Measurements from ENCODE around the gene ITGA1.

ITGA1 gene

GRCh38 chr5:52759331-52759730 is 28.4 kb upstream of the ITGA1 start:
- DNase-seq (ENCODE audit: low read depth), result no peak
- H3K4me3 ChIP-seq (ENCODE audit: low read depth, low read length), result no peak overlapping the region
- TF ChIP-seq, protein P1, sequence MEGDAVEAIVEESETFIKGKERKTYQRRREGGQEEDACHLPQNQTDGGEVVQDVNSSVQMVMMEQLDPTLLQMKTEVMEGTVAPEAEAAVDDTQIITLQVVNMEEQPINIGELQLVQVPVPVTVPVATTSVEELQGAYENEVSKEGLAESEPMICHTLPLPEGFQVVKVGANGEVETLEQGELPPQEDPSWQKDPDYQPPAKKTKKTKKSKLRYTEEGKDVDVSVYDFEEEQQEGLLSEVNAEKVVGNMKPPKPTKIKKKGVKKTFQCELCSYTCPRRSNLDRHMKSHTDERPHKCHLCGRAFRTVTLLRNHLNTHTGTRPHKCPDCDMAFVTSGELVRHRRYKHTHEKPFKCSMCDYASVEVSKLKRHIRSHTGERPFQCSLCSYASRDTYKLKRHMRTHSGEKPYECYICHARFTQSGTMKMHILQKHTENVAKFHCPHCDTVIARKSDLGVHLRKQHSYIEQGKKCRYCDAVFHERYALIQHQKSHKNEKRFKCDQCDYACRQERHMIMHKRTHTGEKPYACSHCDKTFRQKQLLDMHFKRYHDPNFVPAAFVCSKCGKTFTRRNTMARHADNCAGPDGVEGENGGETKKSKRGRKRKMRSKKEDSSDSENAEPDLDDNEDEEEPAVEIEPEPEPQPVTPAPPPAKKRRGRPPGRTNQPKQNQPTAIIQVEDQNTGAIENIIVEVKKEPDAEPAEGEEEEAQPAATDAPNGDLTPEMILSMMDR (IDR thresholded peaks at IDR 0.05; ENCODE audit: insufficient read depth, low read depth, low read length, missing control alignments), result no peak

DNA sequence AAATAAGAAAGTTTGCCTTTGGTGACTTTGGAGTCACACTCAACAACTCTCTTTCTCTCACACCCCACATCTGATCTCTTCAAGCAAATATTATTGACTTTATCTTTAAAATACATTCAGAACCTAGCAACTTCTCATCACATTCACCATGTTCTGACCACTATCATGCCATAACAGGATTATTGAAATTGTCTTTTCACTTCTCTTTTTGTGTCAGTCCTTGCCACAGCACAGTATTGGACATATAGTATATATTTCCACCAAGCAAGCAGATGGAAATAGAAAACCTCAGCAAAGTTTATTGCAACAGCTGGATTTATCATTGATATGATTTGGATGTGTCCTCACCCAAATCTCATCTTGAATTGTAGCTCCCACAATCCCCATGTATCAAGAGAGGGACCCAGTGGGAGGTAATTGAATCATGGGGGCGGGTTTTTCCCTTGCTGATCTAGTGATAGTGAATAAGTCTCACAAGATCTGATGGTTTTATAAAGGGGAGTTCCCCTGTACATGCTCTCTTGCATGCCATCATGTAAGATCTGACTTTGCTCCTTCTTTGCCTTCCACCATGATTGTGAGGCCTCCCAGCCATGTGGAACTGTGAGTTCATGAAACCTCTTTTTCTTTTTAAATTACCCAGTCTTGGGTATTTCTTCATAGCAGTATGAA is 26.9 kb upstream of the ITGA1 start:
- no peak overlapping the region for H3K4me3 ChIP-seq (ENCODE audit: low read depth, low read length)
- TF ChIP-seq, protein P1 (IDR thresholded peaks at IDR 0.05; ENCODE audit: insufficient read depth, low read depth, low read length, missing control alignments), result no peak
- DNase-seq (ENCODE audit: low read depth), result no peak

- H3K4me3 ChIP-seq (ENCODE audit: low read depth, low read length), result no peak overlapping the region
- TF ChIP-seq, protein P1 (IDR thresholded peaks at IDR 0.05; ENCODE audit: insufficient read depth, low read depth, low read length, missing control alignments), result no peak
- DNase-seq (ENCODE audit: low read depth), result no peak
These were observed 20.4 kb upstream of the ITGA1 start for GRCh38 chr5:52767217-52767743.

DNA sequence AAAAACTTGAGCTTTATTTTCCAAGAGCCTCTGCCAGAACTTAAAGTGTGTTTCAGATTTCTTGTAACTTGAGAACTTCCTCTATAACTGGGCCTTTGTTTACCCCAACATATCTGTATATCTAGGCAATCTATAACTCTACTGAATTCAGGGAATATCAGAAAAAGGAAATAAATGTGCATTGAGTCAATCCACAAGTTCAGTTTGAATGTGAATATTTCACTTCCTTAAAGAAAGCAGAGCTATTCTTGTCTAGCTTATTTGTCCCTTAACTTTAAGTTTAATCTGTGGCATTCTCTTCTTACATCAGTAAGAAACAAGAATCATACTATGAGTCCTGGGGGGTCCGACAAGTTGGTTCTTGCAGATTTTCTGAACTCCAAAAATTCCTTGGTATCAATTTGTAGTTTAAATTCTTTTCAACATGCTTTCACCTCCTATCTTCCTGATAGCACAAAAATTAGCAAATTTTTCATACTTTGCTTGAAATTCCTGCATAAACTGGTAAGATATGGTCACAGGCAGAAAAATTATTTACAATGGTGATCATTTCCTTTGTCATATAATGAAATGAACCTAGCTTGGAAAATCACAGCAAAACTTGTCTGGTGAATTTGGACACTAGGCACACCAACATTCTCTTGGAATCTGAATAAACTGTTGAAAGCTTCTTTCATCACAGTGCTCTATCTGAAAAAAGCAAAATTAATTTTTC is 19.8 kb upstream of the ITGA1 start:
- TF ChIP-seq, protein P1 (IDR thresholded peaks at IDR 0.05; ENCODE audit: insufficient read depth, low read depth, low read length, missing control alignments), result no peak
- no peak overlapping the region for H3K4me3 ChIP-seq (ENCODE audit: low read depth, low read length)
- peak; percentile 29 for DNase-seq (ENCODE audit: low read depth)

- TF ChIP-seq, protein P1 (IDR thresholded peaks at IDR 0.05; ENCODE audit: insufficient read depth, low read depth, low read length, missing control alignments), result no peak
- H3K4me3 ChIP-seq (ENCODE audit: low read depth, low read length), result no peak overlapping the region
These were observed 18.7 kb upstream of the ITGA1 start for GRCh38 chr5:52769061-52769460.

DNA sequence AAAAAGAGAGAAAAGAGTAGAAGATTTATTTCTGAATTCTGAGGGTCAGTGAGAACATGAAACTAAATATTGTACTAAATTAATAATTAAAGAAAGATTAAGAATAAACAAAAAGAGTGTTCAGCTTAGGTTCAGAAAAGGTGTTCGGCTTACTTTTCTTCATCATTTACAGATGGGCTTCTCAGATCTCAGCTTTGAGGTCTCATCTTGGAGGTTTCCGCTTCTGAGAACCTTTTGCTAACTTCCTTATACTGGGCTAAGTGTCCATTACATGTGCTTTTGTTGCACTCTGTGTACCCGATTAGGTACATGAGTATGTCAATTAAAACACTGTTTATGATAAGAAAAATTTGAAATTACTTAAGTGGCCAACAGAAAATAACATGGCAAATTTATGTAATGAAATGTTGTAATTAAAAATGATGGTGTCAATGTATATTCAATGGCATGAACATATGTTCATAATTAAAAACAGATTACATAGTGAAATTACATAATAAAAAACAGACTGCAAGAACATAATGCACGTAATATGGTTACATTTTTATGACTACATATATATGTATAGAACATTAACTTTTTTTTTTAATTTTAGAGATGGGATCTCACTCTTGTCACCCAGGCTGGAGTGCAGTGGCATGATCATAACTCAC is 17.3 kb upstream of the ITGA1 start:
- TF ChIP-seq, protein P1 (IDR thresholded peaks at IDR 0.05; ENCODE audit: insufficient read depth, low read depth, low read length, missing control alignments), result no peak
- no peak for DNase-seq (ENCODE audit: low read depth)
- H3K4me3 ChIP-seq (ENCODE audit: low read depth, low read length), result no peak overlapping the region

More at GRCh38 chr5:52769061-52769460, 18.7 kb upstream of the ITGA1 start:
- DNase-seq (ENCODE audit: low read depth), result no peak
